HUDEP-2 (cell line): ENCODE results near the gene ZNF77.
"Not testable (repeated sequence)": the region's sequence is repeated elsewhere in the genome, so short reads cannot be mapped to it uniquely, and the experiment has no call there.

Source experiments
- DNase-seq, 76 experiments: peaks; one replicate each; lab custom pipeline; 2025; ENCODE audit not compliant: unreplicated experiment in 76 of 76; lab: John Stamatoyannopoulos, UW

Gene ZNF77

GRCh38 chr19:2973229-2973628 is 28.5 kb upstream of the ZNF77 start:
- DNase-seq, result no peak

DNA sequence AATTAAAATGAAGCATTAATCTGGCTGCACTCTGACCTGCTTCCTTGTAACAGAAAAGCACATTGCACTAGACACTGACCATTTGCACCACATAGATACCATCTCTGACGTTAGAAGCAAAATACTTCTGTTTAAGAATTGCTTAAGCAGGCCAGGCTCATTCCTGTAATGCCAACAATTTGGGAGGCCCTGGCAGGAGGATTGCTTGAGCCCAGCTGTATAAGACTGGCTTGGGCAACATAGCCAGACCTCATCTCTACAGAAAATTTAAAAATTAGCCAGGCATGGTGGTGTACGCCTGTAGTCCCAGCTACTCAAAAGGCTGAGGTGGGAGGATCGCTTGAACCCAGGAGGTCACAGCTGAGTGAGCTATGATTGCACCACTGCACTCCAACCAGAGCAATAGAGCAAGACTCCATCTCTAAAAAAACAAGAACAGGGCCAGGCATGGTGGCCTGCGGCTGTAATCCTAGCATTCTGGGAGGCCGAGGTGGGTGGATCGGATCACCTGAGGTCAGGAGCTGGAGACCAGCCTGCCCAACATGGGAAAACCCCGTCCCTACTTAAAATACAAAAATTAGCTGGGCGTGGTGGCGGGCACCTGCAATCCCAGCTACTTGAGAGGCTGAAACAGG is 25.5 kb upstream of the ZNF77 start:
- no peak for DNase-seq

- DNase-seq, result no peak
Observed at GRCh38 chr19:2969104-2969504, 24.3 kb upstream of the ZNF77 start.

DNA sequence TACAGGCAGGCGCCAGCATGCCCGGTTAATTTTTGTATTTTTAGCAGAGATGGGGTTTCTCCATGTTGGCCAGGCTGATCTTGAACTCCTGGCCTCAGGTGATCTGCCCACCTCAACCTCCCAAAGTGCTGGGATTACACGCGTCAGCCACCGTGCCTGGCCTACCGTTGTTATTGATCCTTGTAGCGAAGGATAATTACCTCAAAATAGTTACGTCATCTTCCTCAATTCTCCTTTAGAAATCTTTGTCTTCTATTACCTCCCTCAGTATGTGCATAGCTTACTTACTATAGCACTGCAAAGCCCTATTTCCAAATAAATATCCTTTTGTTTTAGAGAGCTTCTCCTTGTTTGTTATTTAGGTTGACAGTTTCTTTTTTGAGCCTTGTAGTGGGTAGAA is 23.2 kb upstream of the ZNF77 start:
- no peak for DNase-seq

- no peak for DNase-seq
Observed at GRCh38 chr19:2964874-2965273, 20.1 kb upstream of the ZNF77 start.

DNA sequence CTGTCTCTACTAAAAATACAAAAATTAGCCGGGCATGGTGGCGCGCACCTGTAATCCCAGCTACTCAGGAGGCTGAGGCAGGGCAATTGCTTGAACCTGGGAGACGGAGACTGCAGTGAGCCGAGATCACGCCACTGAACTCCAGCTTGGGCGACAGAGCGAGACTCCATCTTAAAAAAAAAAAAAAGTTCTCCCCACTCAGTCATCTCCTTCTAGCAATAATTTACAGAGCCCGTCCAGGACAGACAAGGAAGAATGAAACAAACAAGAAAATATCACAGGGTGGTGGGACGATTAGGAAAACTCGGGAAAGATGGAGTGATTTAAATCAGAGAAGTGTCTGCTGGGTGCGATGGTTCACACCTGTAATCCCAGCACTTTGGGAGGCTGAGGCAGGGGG is 18.9 kb upstream of the ZNF77 start:
- not testable (repeated sequence) for DNase-seq

DNA sequence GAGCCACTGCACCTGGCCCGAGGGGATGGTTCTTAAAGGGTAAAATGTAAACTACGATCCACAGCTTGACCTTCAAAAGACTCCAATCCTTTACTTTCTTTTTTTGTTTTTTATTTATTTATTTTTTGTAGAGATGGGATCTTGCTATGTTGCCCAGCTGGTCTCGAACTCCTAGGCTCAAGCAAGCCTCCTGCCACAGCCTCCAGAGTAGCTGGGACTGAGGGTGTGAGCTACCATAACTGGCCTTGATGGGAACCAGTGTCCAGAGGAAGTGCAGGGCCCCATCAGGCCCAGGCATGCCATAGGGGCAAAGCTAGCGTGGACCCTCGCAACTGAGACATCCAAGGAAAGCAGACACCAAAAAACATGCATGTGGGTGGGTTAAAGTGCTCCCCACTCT is 18.4 kb upstream of the ZNF77 start:
- no peak for DNase-seq

GRCh38 chr19:2962018-2962670 is 17.4 kb upstream of the ZNF77 start:
- DNase-seq, result peak in 34 of 76 experiments; percentile 4 to 62 (median 32)

DNA sequence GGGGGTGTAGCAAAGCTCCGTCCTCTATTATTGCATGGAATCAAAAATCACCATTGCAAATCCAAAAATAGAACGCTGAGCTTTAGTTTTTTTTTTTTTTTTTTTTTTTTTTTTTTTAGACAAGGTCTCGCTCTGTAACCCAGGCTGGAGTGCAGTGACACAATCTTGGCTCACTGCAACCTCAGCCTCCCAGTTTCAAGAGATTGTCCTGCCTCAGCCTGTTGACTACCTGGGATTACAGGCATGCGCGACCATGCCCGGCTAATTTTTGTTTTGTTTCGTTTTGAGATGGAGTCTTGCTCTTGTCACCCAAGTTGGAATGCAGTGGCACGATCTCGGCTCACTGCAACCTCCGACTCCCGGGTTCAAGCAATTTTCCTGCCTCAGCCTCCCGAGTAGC is 15.3 kb upstream of the ZNF77 start:
- no peak for DNase-seq

DNA sequence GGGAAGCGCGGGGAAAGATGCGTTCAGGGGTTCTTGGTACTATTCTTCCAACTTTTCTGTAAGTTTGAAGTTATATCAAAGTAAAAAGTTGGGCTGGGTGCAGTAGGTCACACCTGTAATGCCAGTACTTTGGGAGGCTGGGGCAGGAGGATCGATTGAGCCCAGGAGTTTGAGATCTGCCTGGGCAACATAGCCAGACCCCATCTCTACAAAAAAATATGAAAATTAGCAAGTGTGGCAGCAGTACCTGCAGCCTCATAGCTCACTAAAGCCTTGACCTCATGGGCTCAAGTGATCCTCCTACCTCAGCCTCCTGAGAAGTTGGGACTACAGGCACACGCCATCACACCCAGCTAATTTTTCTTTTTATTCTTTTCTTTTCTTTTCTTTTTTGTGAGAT is 12.4 kb upstream of the ZNF77 start:
- DNase-seq, result no peak

DNA sequence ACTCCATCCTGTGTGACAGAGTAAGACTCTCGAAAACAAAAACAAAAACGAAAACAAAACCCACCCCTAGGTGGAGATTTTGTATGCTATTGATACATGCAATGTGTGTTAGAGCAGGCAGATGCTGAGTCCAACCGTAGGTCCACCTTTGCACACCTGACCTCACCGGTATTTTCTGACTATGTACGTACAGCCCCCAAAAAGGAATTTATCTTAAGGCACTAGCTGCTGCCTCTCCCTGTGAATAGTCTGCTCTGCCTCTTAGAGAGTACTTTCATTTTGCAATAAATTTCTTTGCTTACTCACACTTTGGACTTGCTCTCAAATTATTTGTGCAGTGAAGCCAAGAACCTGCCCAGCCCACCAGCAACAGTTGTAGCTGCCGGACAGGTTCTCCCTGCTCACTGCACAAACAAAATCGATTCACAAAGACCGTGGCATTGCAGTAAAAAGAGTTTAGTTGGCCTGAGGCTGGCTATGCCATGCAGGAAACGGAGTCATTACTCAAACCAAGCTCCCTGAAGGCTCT is 8.2 kb upstream of the ZNF77 start:
- DNase-seq, result no peak

GRCh38 chr19:2950286-2951124 is 5.7 kb upstream of the ZNF77 start:
- peak; percentile 95 to 100 (median 100) for DNase-seq

- peak in 72 of 76 experiments; percentile 80 to 99 (median 94) for DNase-seq
Observed at GRCh38 chr19:2949939-2950285, 5.1 kb upstream of the ZNF77 start.

- DNase-seq, result no peak
Observed at GRCh38 chr19:2945575-2946184, 909 bp upstream of the ZNF77 start.

GRCh38 chr19:2944403-2944774 is 382 bp downstream of the ZNF77 start:
- DNase-seq, result no peak

- no peak for DNase-seq
Observed at GRCh38 chr19:2942928-2943640, 1.7 kb downstream of the ZNF77 start.

DNA sequence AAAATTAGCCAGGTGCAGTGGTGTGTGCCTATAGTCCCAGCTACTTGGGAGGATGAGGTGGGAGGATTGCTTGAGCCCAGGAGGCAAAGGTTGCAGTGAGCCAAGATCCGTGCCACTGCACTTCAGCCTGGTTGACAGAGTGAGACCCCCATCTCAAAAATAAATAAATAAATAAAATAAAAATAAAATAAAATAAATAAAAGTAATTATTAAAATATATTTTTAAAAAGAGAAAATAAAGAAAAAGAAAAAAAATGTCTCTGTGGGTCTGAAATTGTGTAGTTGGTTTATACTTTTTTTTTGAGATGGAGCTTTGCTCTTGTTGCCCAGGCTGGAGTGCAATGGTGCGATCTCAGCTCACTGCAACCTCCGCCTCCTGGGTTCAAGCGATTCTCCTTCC is 8.9 kb downstream of the ZNF77 start:
- DNase-seq, result not testable (repeated sequence)

DNA sequence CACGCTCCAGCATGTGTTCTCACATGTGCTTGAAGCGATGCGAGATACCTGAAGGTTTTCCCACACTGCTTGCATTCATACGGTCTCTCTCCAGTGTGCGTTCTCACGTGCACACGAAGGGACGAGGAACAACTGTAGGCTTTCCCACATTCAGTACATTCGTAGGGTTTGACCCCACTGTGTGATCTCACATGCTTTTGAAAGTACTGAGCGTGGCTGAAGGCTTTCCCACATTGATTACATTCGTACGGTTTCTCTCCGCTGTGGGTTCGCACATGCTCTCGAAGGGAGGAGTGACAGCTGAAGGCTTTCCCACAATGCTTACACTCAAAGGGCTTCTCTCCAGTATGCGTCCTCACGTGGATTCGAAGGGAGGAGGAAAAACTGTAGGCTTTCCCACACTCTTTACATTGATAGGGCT is 11.3 kb downstream of the ZNF77 start:
- DNase-seq, result no peak

DNA sequence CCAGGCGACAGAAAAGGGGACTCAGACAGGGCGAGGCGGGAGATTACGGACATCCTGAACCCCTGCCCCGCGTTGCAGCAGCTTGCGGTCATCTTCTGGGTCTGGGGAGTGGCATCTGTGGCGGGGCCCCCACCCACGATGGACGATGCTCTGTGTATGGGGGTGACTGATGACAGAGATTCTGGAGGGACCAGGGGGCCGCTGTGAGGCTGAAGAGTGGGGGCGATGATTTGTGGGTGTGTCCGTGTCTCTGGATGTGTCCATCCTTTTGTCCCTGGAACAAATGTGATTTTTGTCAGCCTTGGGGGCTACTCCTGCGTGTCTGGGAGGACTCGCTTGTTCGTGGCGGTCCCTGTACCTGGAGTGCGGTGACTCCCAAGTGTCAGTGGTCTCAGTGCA is 17.7 kb downstream of the ZNF77 start:
- DNase-seq, result no peak

DNA sequence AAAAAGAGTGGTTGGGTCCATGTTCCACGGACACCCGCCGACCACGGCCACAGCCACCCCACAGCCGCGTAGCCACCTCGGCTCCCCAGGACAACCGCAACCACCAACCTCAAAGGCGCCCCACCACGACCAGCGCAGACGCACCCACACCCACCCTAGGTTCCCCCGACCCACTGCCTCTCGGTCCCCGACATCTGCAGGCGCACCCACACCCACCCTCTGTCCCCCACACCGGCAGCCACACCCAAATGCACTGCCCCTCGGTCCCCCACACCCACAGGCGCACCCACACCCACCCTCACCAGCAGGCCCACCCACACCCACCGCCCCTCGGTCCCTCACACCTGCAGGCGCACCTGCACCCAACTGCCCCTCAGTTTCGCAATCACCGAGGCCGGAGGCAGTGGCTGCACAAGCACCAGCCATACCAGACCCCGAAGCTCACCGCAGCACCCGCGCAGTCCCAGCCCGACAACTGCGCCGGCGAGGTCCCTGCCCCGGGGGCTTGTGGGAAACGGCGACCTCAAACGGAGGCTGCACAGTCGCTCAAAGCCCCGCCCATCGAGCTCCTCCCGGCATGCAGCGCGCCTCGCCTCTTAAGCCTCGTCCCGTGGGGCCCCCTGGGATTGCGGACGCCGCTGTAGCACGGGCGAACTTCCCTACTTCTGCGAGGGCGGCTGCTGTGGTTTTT is 18.3 kb downstream of the ZNF77 start:
- DNase-seq, result no peak
